HG03108 (cell line): ENCODE data around the gene ZBTB20.
"Not testable (repeated sequence)": the region's sequence is repeated elsewhere in the genome, so short reads cannot be mapped to it uniquely, and the experiment has no call there.

Experiments
- ATAC-seq: cut with Tn5 transposase; IDR thresholded peaks from one replicate; pipeline ENCODE4 v1.9.1; 2021; ENCODE audit warnings: moderate library complexity; ENCODE audit not compliant: unreplicated experiment

The ZBTB20 gene

GRCh38 chr3:115148142-115148790 lies 1.2 kb upstream of the ZBTB20 start:
- ATAC-seq: no peak

GRCh38 chr3:115147329-115148141 lies 447 bp upstream of the ZBTB20 start:
- ATAC-seq: peak; percentile 76

DNA sequence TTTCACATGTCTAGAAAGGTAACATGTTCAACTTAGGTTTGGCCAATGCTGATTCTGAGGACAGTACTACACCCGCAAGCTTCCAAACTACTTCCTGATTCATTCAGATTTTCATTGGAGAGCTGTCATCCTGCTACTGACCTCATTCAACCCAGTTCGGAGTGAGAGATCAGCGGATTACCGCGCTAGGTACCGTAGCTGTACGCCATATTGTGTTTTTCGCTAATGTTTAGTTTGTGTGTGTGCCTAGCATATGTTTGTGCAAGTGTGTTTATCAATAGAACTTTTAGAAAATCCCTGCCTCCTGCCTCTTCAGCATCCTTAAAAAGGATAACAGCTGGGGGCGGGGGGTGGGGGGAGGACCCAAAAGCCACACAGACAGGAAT lies 1.1 kb downstream of the ZBTB20 start:
- ATAC-seq: no peak

DNA sequence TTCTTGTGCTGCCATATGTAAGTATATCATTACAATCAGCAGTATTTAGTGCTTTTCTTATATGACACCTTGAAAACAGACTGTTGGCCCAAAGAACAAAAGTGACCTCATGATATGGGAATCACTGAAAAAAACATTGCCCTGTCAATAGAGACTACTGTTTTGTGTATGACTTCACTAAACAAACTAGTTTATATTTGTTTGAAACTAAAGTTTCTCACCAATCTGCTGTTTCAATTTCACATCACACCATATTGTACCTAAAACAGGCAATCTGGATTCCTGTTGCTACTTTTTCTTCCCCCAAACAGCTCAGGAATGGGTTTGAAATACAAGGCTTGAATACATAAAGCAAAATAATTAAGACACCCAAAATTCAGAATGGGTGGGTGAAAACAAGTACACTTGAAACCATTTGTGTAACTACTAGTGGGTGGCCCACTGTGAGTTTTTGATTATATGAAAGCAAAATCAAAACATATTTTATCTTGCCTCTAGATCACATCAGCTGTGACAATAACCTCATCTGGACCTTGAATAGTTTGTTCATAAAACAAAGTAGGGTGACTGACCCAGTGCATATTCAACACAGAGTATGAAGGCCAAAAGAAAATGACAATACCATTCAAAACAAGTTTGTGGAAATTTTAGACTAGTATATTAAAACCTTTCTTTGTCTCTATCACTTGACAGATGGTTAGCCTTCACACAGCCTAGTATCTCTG lies 5.9 kb downstream of the ZBTB20 start:
- ATAC-seq: no peak

DNA sequence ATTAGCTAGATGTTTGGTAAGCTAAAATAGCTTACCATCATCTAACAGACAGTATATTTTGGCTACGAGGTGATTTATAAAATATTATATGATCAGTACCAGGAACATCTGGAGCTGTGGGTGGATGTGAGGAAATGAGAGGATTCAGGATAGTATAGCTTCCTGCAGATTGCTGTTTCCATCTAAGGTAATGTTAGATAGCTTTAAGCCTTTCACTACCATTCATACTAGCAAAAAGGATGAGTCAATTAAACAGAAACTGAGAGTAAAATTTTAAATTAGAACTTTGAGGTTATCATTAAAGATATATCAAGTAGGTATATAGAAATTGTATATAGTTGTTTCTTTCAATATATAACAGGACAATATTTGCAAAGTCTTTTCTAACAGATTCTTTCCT lies 8.0 kb downstream of the ZBTB20 start:
- no peak for ATAC-seq

- ATAC-seq: no peak
These were observed 12.3 kb downstream of the ZBTB20 start for GRCh38 chr3:115134648-115135347.

DNA sequence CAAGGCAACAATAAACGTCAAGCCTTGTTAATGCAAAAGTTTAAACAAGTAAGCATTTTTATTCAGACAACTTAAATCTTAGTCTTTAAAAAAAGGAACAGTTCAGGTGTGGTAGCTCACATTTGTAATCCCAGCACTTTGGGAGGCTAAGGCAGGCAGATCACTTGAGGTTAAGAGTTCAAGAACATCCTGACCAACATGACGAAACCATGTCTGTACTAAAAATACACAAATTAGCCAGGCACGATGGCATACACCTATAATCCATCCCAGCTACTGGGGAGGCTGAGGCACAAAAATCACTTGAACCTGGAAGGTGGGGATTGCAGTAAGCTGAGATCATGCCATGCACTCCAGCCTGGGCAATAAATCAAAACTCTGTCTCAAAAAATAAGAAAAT lies 19.9 kb downstream of the ZBTB20 start:
- ATAC-seq: no peak

DNA sequence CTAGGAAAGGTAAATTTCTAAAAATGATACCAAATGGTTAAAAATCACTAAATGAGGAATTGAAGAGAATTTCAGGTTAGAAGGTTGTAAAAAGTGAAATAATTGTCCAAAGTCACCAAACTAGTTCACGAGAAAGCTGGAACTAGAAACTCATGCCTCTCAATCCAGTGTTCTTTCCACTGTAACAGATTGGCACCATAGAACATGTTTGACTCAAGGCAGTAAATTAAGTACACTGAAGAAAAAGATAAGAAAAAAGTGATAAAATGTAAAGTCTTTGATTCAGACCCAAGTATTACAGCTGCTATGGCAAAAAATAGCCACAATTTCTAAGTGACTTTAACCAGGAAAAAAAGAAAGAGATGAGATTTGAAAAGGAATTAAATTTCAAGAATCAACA lies 26.5 kb downstream of the ZBTB20 start:
- ATAC-seq: no peak

DNA sequence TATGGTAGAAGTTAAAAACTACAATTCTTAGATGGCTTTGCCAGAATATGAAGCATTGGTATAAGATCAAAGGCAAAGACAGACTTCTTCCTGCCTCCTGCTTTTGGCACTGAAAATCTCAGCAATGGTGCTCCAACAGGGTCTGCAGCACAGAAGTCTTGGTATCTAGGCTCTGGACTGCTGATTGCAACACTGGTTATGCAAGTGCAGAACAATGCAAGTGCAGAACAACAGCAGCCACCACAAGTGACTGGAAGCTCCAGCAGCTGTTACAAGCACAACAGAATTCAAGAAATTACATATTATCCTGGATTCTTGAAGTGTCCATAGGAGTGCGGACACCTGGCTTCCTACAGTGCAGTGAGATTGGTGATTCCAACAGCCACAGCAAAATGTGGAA lies 33.7 kb downstream of the ZBTB20 start:
- ATAC-seq: no peak

- ATAC-seq: no peak
These were observed 35.5 kb downstream of the ZBTB20 start for GRCh38 chr3:115111632-115112031.

DNA sequence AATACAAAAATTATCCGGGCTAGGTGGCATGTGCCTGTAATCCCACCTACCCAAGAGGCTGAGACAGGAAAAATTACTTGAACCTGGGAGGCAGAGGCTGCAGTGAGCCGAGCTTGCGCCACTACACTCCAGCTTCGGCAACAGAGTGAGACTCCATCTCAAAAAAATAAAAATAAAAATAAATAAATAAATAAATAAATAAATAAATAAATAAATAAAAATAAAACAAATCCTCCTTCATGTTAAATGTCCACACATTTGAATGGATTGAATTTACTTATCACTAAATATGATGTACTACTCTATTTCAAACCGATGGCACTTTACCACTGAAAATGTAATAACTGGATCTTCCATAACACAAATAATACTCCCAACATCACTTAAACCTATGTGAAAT lies 36.3 kb downstream of the ZBTB20 start:
- no peak for ATAC-seq

- ATAC-seq: not testable (repeated sequence)
These were observed 37.0 kb downstream of the ZBTB20 start for GRCh38 chr3:115110066-115110465.

GRCh38 chr3:115108614-115109013 lies 38.5 kb downstream of the ZBTB20 start:
- ATAC-seq: no peak

DNA sequence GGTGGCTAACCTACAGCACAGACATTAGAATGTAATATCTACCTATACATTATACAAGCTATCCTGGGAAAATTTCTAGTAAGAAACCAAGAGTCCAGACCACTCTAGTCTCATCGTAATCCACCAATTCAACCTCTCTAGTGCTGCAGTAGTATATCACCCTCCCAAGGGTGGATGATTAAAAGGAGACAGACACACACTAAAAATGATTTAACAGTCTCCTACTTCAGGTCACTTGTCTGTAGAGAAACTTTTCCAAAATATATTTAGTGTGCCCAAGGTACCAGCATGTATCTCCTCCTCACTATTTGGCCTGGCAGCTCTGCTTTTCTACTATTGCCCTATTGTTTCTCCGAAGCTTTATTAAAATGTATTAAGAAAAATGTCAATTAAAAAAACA lies 45.0 kb downstream of the ZBTB20 start:
- ATAC-seq: no peak

GRCh38 chr3:115100806-115101205 lies 46.3 kb downstream of the ZBTB20 start:
- ATAC-seq: no peak

GRCh38 chr3:115099986-115100571 lies 47.0 kb downstream of the ZBTB20 start:
- ATAC-seq: no peak

DNA sequence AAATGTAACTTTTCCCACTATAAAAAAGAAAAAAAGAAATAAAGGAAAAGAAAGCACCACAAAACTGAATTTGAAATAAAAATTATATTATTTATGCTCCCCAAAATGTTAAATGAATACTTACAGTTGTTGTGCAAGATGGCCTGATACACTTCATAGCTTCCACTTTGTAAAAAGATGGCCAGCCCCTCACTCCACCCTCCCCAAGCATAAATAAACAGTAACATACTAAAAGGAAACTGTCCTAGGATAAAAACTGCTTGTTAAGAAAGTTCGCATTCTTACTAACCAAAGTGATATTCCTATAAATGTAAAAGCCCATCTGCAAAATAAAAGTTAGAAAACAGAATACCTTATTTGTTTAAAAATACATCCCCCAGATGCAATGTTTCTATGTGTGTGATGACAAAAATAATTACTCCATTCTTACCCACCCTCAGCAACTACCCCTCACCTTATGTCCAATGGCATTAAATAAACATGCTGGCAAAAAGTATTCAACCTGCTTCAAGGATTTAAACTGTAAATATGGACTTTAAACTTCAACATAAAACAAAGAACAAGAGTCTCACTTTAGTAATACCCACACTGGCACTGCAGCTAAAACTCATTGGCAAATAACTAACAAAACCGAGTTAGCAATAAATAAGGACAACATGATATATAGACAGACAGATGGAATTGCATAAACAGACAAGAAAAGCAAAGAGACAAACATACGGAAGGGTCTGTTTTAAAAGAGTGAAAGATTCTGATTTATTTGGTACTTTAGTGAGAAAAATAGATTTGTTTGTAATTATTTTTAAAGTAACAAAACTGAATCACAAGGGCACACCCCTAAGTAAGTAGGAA lies 47.7 kb downstream of the ZBTB20 start:
- no peak for ATAC-seq

DNA sequence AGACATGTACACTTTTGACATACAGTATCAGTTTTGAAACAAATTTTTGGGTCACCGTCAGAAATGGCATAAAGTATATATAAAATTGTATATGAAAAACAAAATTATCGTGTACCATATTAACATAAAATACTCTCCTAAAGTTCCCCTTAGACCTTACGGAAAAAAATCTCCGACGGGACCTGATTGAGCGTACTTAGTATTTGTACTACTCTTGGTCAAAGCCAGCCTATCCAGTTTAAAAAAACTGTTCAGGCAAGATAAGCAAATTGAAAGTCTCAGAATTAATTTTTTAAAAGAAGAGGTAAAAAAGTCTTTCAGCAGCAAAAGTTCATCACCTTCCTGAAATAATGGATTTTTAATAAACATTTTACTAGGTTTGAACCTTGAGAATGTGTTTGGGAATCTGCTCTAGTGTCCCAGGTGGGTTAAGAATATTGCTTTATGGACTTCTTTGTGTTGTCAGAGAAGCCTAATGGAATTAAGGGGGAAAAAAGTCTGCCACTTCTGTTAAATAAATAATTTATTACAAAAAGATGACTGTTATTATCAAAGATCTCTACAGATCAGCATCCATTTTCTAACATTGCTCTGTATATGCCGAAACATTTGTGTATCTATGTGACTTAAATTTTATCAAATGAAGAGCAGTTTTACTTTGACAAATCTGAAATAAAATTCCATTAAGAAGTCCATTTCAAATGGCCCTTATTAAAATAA lies 48.6 kb downstream of the ZBTB20 start:
- no peak for ATAC-seq

- ATAC-seq: no peak
These were observed 51.9 kb downstream of the ZBTB20 start for GRCh38 chr3:115095236-115095635.
